Measurements from ENCODE around the gene COLQ. TPM values are rescaled to one million over a fixed set of nuclear protein-coding genes. Genes with fewer than 3 reads are reported as not detected.

The COLQ gene
- total RNA-seq, 6 experiments from 2014 or later: 0.25 to 1.2 (median 0.83) TPM

DNA sequence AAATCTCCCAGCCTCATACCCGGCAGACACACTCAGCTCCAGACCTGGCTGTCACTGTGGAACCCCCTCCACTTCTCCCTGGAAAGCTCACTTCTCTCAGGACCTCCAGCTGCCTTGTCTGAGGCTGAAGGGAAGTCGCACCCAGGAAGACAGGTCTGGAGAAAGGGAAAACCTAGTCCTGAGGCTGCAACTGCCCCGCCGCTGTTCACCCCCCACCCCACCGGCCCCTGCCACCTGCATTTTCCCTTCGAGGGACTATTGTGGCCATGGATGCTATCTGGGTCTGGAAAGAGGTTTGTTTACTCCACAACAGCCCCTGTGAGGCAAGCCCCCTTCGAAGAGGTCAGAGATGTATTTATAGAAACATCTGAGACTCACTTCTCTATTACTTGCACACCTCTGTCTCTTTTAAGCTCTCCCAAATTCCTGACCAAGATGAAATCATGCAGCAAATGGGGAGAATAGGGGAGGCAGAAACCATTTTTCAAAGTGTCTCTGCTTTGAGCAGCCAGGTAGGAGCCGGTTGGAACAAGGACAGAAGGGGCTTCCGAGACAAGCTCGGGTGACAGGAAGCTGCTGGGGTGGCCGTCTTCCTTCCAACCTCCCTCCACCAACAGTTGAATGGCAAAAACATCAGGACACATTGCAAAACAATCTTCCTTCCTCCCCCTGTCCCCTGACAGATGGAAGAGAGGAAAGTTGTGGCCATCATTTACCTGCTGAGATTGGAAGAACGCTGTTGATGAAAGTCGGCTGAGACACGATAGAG lies 518 bp downstream of the COLQ start:
- H3K4me3 ChIP-seq: no peak overlapping the region
- H3K27me3 ChIP-seq: no peaks in the 10 kb centered on the region
- H3K36me3 ChIP-seq: no peaks in the 10 kb centered on the region
- ATAC-seq: no peak
- H3K9me3 ChIP-seq: no peaks in the 10 kb centered on the region
- no peak overlapping the region for H3K27ac ChIP-seq
- 58% methylated on average over 14 of the region's 14 CpGs for WGBS (ENCODE audit: insufficient coverage, low coverage, low lambda C conversion rate, missing lambda C conversion rate)
- intact Hi-C loops (cut with DNase I): no loop called here
- no peaks in the 10 kb centered on the region for H3K4me1 ChIP-seq
- no peak for DNase-seq
- TF ChIP-seq, protein P1, sequence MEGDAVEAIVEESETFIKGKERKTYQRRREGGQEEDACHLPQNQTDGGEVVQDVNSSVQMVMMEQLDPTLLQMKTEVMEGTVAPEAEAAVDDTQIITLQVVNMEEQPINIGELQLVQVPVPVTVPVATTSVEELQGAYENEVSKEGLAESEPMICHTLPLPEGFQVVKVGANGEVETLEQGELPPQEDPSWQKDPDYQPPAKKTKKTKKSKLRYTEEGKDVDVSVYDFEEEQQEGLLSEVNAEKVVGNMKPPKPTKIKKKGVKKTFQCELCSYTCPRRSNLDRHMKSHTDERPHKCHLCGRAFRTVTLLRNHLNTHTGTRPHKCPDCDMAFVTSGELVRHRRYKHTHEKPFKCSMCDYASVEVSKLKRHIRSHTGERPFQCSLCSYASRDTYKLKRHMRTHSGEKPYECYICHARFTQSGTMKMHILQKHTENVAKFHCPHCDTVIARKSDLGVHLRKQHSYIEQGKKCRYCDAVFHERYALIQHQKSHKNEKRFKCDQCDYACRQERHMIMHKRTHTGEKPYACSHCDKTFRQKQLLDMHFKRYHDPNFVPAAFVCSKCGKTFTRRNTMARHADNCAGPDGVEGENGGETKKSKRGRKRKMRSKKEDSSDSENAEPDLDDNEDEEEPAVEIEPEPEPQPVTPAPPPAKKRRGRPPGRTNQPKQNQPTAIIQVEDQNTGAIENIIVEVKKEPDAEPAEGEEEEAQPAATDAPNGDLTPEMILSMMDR (IDR thresholded peaks at IDR 0.05): no peak

DNA sequence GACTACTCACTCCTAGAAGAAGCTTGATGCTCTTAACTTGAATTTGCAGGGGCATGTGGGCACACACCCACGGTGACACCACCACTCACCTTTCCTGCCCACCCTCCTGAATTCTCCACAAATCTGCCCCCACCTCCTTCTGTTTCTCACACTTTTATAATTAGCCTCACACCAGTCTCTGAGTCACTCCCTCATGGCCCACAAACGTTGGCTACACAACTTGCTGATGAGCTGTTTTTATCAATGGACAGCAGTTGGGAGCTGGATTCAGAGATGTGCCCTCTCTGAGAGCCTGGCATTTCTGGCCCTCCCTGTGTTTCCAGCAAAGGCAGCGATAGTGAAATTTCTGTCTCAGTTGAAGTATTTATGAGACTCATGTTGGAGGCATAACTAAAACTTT lies 1.3 kb downstream of the COLQ start:
- ATAC-seq (peak in 2 of 4 donors; percentile 25 to 27), DNase-seq (no peak)
- Histone ChIP-seq H3K9me3 (no peaks in the 10 kb centered on the region), H3K27ac (no peak overlapping the region), H3K36me3 (no peaks in the 10 kb centered on the region), H3K27me3 (no peaks in the 10 kb centered on the region), H3K4me3 (no peak overlapping the region), H3K4me1 (no peaks in the 10 kb centered on the region)
- intact Hi-C loops (cut with DNase I): no loop called here
- WGBS (ENCODE audit: insufficient coverage, low coverage, low lambda C conversion rate, missing lambda C conversion rate): 52% methylated on average over 3 of the region's 3 CpGs
- TF ChIP-seq POLR2A (IDR thresholded peaks at IDR 0.05): no peak
- TF ChIP-seq, protein P1 (IDR thresholded peaks at IDR 0.05): no peak

DNA sequence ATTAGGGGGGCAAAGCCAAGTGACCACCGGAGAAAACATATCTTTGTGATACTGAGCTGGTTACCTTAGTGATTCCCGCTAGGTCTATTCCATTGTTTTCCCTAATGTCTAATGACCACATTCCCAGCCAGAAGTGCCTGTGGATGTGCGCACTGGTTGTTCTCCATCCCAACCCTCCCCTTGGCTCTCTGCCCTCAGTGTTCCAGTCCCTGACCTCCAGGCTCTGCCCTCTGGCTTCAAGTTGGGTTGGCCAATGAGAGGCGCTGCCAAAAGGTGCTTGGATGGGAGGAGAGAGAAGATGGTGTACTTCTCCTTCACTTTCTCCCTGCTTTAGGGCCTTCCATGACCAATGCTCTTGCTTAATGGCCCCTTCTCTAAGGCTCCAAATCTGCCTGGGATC lies 2.4 kb downstream of the COLQ start:
- H3K36me3 ChIP-seq: no peaks in the 10 kb centered on the region
- ATAC-seq: peak in 1 of 4 donors; percentile 43
- H3K27me3 ChIP-seq: no peaks in the 10 kb centered on the region
- H3K9me3 ChIP-seq: no peaks in the 10 kb centered on the region
- no peaks in the 10 kb centered on the region for H3K4me1 ChIP-seq
- WGBS (ENCODE audit: insufficient coverage, low coverage, low lambda C conversion rate, missing lambda C conversion rate): 86% methylated on average over 3 of the region's 4 CpGs
- no peak for TF ChIP-seq POLR2A (IDR thresholded peaks at IDR 0.05)
- TF ChIP-seq, protein P1 (IDR thresholded peaks at IDR 0.05): no peak
- DNase-seq: peak in 1 of 3 donors; percentile 51
- intact Hi-C loops (cut with DNase I): no loop called here
- H3K4me3 ChIP-seq: no peak overlapping the region
- no peak overlapping the region for H3K27ac ChIP-seq

DNA sequence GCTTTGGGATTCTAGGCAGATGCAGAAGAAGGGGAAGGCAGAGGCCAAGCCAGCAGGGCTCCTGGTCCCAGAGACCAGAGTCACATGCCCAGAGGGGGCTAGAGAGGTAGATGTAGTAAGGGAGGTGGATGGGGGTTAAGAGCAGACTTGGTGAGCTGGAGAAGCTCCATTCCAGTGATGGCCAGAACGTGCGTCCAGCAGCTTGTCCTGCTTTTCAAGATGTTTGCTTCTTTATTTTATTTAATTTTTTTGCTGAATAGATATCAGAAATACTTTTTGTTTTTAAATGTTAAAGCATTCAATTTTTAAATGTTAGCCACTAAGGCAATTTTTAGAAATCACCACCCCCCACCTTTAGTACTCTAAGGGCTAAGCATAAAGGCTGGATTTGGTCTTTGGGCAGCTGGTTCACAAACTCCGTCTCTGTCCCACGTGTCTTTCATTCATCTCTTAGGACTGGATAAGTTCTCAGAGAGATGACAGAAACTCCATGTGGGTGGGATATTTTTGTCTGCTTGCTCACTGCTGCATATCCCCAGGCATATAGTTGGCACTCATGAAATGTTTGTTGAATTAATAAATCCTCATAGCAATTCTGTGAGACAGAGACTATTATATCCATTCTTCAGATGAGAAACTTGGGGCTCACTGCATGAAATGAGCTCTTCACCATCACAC lies 6.7 kb downstream of the COLQ start:
- H3K4me3 ChIP-seq: no peak overlapping the region
- DNase-seq: no peak
- WGBS (ENCODE audit: insufficient coverage, low coverage, low lambda C conversion rate, missing lambda C conversion rate): 87% methylated on average over 4 of the region's 4 CpGs

More for the DNA sequence above, 6.7 kb downstream of the COLQ start:
- ATAC-seq: no peak
- intact Hi-C loops (cut with DNase I): no loop called here
- Histone ChIP-seq H3K4me1 (no peaks in the 10 kb centered on the region), H3K27ac (no peak overlapping the region), H3K36me3 (no peaks in the 10 kb centered on the region), H3K27me3 (no peaks in the 10 kb centered on the region), H3K9me3 (no peaks in the 10 kb centered on the region)
- TF ChIP-seq POLR2A (IDR thresholded peaks at IDR 0.05): no peak
- TF ChIP-seq, protein P1 (IDR thresholded peaks at IDR 0.05): no peak
